OCI-LY3 (cell line): ENCODE measurements around the gene CSPG4.
"Not testable (repeated sequence)": the region's sequence is repeated elsewhere in the genome, so short reads cannot be mapped to it uniquely, and the experiment has no call there.

Experiments
- H2AFZ ChIP-seq: fragments of 200-600, 300-600 bp; shearing (Covaris generic); 2 replicates; pipeline ENCODE4 v1.6.0; 2014; ENCODE audit warnings: antibody characterized with exemption, low read depth, low read length
- H3K27ac ChIP-seq: fragments of 200-600, 300-600 bp; sonication (generic); 2 replicates; pipeline ENCODE4 v1.5.1; 2014; ENCODE audit warnings: mild to moderate bottlenecking, low read length, moderate library complexity, mixed read lengths
- H3K27me3 ChIP-seq: fragments of 200-600, 300-600 bp; sonication (generic); 2 replicates; pipeline ENCODE4 v1.6.1; 2014; ENCODE audit warnings: low read depth, low read length, mixed read lengths
- H3K36me3 ChIP-seq: fragments of 200-600, 300-600 bp; sonication (generic); replicated peaks from 2 replicates; pipeline ENCODE3; 2014; ENCODE audit warnings: low read depth, low read length, mixed read lengths
- H3K4me1 ChIP-seq: fragments of 300-600, 200-600 bp; sonication (generic); 2 replicates; pipeline ENCODE4 v1.6.1; 2014; ENCODE audit warnings: low read length, mixed read lengths
- H3K4me2 ChIP-seq: fragments of 200-600, 300-600 bp; sonication (generic); 2 replicates; pipeline ENCODE4 v1.6.1; 2014; ENCODE audit warnings: low read length, mixed read lengths
- H3K4me3 ChIP-seq: fragments of 300-600, 200-600 bp; sonication (generic); 2 replicates; pipeline ENCODE4 v1.5.1; 2014; ENCODE audit warnings: antibody characterized with exemption, mild to moderate bottlenecking, low read length, moderate library complexity
- H3K79me2 ChIP-seq: fragments of 300-600, 200-600 bp; shearing (Covaris generic); 2 replicates; pipeline ENCODE4 v1.6.1; 2014; ENCODE audit warnings: mild to moderate bottlenecking, low read length, mixed read lengths
- H3K9ac ChIP-seq: fragments of 300-600, 200-600 bp; shearing (Covaris generic); 2 replicates; pipeline ENCODE4 v1.6.0; 2014; ENCODE audit warnings: mild to moderate bottlenecking, low read length, moderate library complexity
- H3K9me3 ChIP-seq: fragments of 200-600, 300-600 bp; shearing (Covaris generic); 2 replicates; pipeline ENCODE4 v1.6.1; 2014; ENCODE audit warnings: low read length, mixed read lengths; ENCODE audit not compliant: insufficient read depth
- H4K20me1 ChIP-seq: fragments of 200-600, 300-600 bp; sonication (generic); 2 replicates; pipeline ENCODE4 v1.6.1; 2016; ENCODE audit warnings: low read length, mixed read lengths; ENCODE audit not compliant: insufficient read depth
- CTCF ChIP-seq: fragments of 200-600, 300-600 bp; sonication (generic); IDR thresholded peaks from 2 replicates; pipeline ENCODE4 v1.5.1; 2014; ENCODE audit warnings: antibody characterized with exemption, low read length, low read depth
- EZH2phosphoT487 ChIP-seq: fragments of 200-600 bp; shearing (Covaris generic); IDR thresholded peaks from 2 replicates; pipeline ENCODE4 v1.6.1; 2018; ENCODE audit warnings: antibody characterized with exemption, mixed run types, low read depth

CSPG4 gene

GRCh38 chr15:75688831-75689230 lies 23.8 kb downstream of the CSPG4 start:
- Histone ChIP-seq H3K4me1 (peaks cover 5% of the 10 kb centered on the region), H3K9ac (no peak overlapping the region)

GRCh38 chr15:75688278-75688557 lies 24.4 kb downstream of the CSPG4 start:
- Histone ChIP-seq H3K9ac (no peak overlapping the region), H3K4me2 (no peak overlapping the region), H3K79me2 (no peaks in the 10 kb centered on the region), H3K27me3 (no peaks in the 10 kb centered on the region), H3K4me1 (peaks cover 8% of the 10 kb centered on the region), H3K9me3 (no peaks in the 10 kb centered on the region), H3K4me3 (no peak overlapping the region), H3K36me3 (no peaks in the 10 kb centered on the region), H4K20me1 (no peaks in the 10 kb centered on the region), H3K27ac (no peak overlapping the region), H2AFZ (no peak overlapping the region)
- TF ChIP-seq CTCF = no peak
- TF ChIP-seq EZH2phosphoT487 = no peak

More at GRCh38 chr15:75688831-75689230, 23.8 kb downstream of the CSPG4 start:
- Histone ChIP-seq H3K4me2 (no peak overlapping the region), H3K36me3 (no peaks in the 10 kb centered on the region), H3K27me3 (no peaks in the 10 kb centered on the region), H2AFZ (no peak overlapping the region), H3K4me3 (no peak overlapping the region), H4K20me1 (no peaks in the 10 kb centered on the region), H3K79me2 (no peaks in the 10 kb centered on the region), H3K9me3 (no peaks in the 10 kb centered on the region), H3K27ac (no peak overlapping the region)
- TF ChIP-seq CTCF (no peak), EZH2phosphoT487 (no peak)

GRCh38 chr15:75687486-75688277 lies 25.0 kb downstream of the CSPG4 start:
- Histone ChIP-seq H3K27ac (no peak overlapping the region), H3K79me2 (no peaks in the 10 kb centered on the region), H3K4me1 (peaks cover 8% of the 10 kb centered on the region), H3K9me3 (no peaks in the 10 kb centered on the region), H3K9ac (no peak overlapping the region), H3K4me3 (no peak overlapping the region), H2AFZ (no peak overlapping the region), H4K20me1 (no peaks in the 10 kb centered on the region), H3K4me2 (no peak overlapping the region), H3K36me3 (no peaks in the 10 kb centered on the region), H3K27me3 (no peaks in the 10 kb centered on the region)
- TF ChIP-seq CTCF (no peak), EZH2phosphoT487 (no peak)

GRCh38 chr15:75686212-75686642 lies 26.4 kb downstream of the CSPG4 start:
- not testable (repeated sequence) for H3K4me2 ChIP-seq, H3K4me3 ChIP-seq, H4K20me1 ChIP-seq, H3K36me3 ChIP-seq, H3K4me1 ChIP-seq, H3K27me3 ChIP-seq, H2AFZ ChIP-seq, H3K9me3 ChIP-seq, H3K9ac ChIP-seq, H3K79me2 ChIP-seq
- H3K27ac ChIP-seq = peak overlapping the region; percentile 63
- TF ChIP-seq CTCF = peak; percentile 51
